HepG2 (cell line): ENCODE results near the gene ITGB1. TPM values are rescaled to one million over a fixed set of nuclear protein-coding genes. Genes with fewer than 3 reads are reported as not detected.

ENCODE experiments used
- ATAC-seq: fragments of 200-7000 bp; cut with Tn5 transposase; 3 replicates; pipeline ENCODE4 v1.9.1; 2020; ENCODE audit warnings: mild to moderate bottlenecking, moderate library complexity
- BruUV-seq: library from RNA; stranded (reverse); fragments of 400-500 nt; replicated peaks from 2 replicates; lab custom pipeline; 2021; lab: Mats Ljungman, UMichigan
- CTCF ChIA-PET: fragments of 300-600 bp; formaldehyde crosslinking; extraction: SDS; loops from one replicate; lab custom pipeline; 2021; ENCODE audit warnings: low total read pairs, inconsistent platforms, low intra/inter-chr PET ratio; lab: Yijun Ruan, JAX
- POLR2A ChIA-PET: fragments of 350-600 bp; sonication (Branson Sonifier 250); formaldehyde crosslinking; loops from one replicate; lab custom pipeline; 2020; ENCODE audit warnings: antibody characterized with exemption, inconsistent platforms; lab: Yijun Ruan, JAX
- DNase-seq: peaks from one replicate; pipeline ENCODE4 v3.0.0-alpha.2; 2015; ENCODE audit warnings: low spot score
- FAIRE-seq: peaks from 3 replicates; lab custom pipeline; 2011; peaks lifted over from hg19 to GRCh38; lab: Jason Lieb, UNC
- H2AFZ ChIP-seq: one replicate; pipeline ENCODE4 v1.6.1; 2011; ENCODE audit warnings: low read length, inconsistent platforms
- H3K27ac ChIP-seq: fragments of 300-600 bp; 3 replicates; pipeline ENCODE4 v1.8.0; 2011; ENCODE audit warnings: mixed run types, mild to moderate bottlenecking, mixed read lengths, low read length, inconsistent platforms; ENCODE audit not compliant: insufficient read depth; ENCODE audit errors: extremely low read length
- H3K27me3 ChIP-seq, 2 experiments: fragments of 200-600 bp in 1 of 2; 2 replicates in 1 of 2; 3 replicates in 1 of 2; pipeline versions ENCODE4 v1.6.0 to v1.8.0; 2011; ENCODE audit warnings: low read length in 2 of 2, mild to moderate bottlenecking in 2 of 2, moderate library complexity in 2 of 2, inconsistent platforms in 1 of 2; ENCODE audit not compliant: insufficient read depth in 2 of 2, control insufficient read depth in 1 of 2
- H3K36me3 ChIP-seq, 2 experiments: fragments of 200-600 bp in 1 of 2; replicated peaks in 1 of 2; 2 replicates in 1 of 2; 3 replicates in 1 of 2; pipeline versions ENCODE4 v1.5.1 to v1.8.0; 2011; ENCODE audit warnings: low read length in 2 of 2, inconsistent platforms in 1 of 2; ENCODE audit not compliant: insufficient read depth in 2 of 2, control insufficient read depth in 1 of 2
- H3K4me1 ChIP-seq: 2 replicates; pipeline ENCODE4 v1.5.1; 2012; ENCODE audit warnings: low read length, inconsistent platforms; ENCODE audit not compliant: insufficient read depth
- H3K4me2 ChIP-seq: 2 replicates; pipeline ENCODE4 v1.6.0; 2011; ENCODE audit warnings: low read depth, low read length, inconsistent platforms
- H3K4me3 ChIP-seq, 3 experiments: fragments of 200-600 bp in 1 of 3; sonication (generic), shearing (Covaris generic) in 1 of 3; replicated peaks in 1 of 3; 2 replicates each; pipeline ENCODE4 v1.5.1; 2011 to 2016; ENCODE audit warnings: low read length in 3 of 3, inconsistent platforms in 2 of 3, low read depth in 2 of 3, mild to moderate bottlenecking in 2 of 3, control low read depth in 1 of 3, mixed read lengths in 1 of 3; ENCODE audit not compliant: insufficient read depth in 1 of 3
- H3K79me2 ChIP-seq: one replicate; pipeline ENCODE4 v1.6.1; 2011; ENCODE audit warnings: low read length, inconsistent platforms; ENCODE audit not compliant: insufficient read depth
- H3K9ac ChIP-seq: 2 replicates; pipeline ENCODE4 v1.6.0; 2011; ENCODE audit warnings: mild to moderate bottlenecking, low read depth, low read length, inconsistent platforms; ENCODE audit not compliant: insufficient read depth
- H3K9me3 ChIP-seq: 2 replicates; pipeline ENCODE4 v1.5.1; 2012; ENCODE audit warnings: mild to moderate bottlenecking, low read length
- H4K20me1 ChIP-seq: 2 replicates; pipeline ENCODE4 v1.6.0; 2011; ENCODE audit warnings: inconsistent platforms, mild to moderate bottlenecking, low read length, moderate library complexity; ENCODE audit not compliant: insufficient read depth
- ARID2 ChIP-seq: sonication (generic); formaldehyde crosslinking; IDR thresholded peaks from 2 replicates; pipeline ENCODE4 v1.8.1; 2022; ENCODE audit warnings: mild to moderate bottlenecking, missing genetic modification reagents, borderline replicate concordance
- CEBPB ChIP-seq: IDR thresholded peaks from 2 replicates; pipeline ENCODE4 v1.6.1; 2011; ENCODE audit warnings: low read depth, low read length, improper control_type of control experiment, borderline replicate concordance
- CEBPG ChIP-seq: IDR thresholded peaks from 2 replicates; pipeline ENCODE4 v1.6.1; 2016
- DR1 ChIP-seq: sonication (generic); formaldehyde crosslinking; IDR thresholded peaks from 2 replicates; pipeline ENCODE4 v1.8.0; 2021; ENCODE audit warnings: mild to moderate bottlenecking, missing genetic modification reagents, inconsistent platforms
- GATAD2A ChIP-seq: IDR thresholded peaks from 2 replicates; pipeline ENCODE4 v1.6.1; 2016
- MAFF ChIP-seq: IDR thresholded peaks from 2 replicates; pipeline ENCODE4 v1.6.1; 2011; ENCODE audit warnings: low read depth, low read length, improper control_type of control experiment
- MAFK ChIP-seq, 2 experiments: IDR thresholded peaks in 1 of 2; conservative IDR thresholded peaks in 1 of 2; 2 replicates each; pipeline ENCODE4 v1.6.1; 2011; ENCODE audit warnings: improper control_type of control experiment in 2 of 2, low read length in 2 of 2
- NR1H2 ChIP-seq: sonication (generic); formaldehyde crosslinking; IDR thresholded peaks from 2 replicates; pipeline ENCODE4 v1.8.1; 2022; ENCODE audit warnings: low read depth, missing genetic modification reagents, borderline replicate concordance
- SOX5 ChIP-seq: IDR thresholded peaks from 2 replicates; pipeline ENCODE4 v1.6.1; 2016; ENCODE audit warnings: borderline replicate concordance
- ZNF264 ChIP-seq: sonication (generic); formaldehyde crosslinking; IDR thresholded peaks from 2 replicates; pipeline ENCODE4 v1.4.0; 2020; ENCODE audit warnings: missing genetic modification reagents
- ZNF432 ChIP-seq: sonication (generic); formaldehyde crosslinking; IDR thresholded peaks from 2 replicates; pipeline ENCODE4 v1.5.0; 2020; ENCODE audit warnings: missing genetic modification reagents, mild to moderate bottlenecking, borderline replicate concordance
- ZNF510 ChIP-seq: sonication (generic); formaldehyde crosslinking; IDR thresholded peaks from 2 replicates; pipeline ENCODE4 v1.4.0; 2020; ENCODE audit warnings: low read depth, mild to moderate bottlenecking, missing genetic modification reagents
- WGBS: methylation state at CpG from one replicate; pipeline ENCODE4 v1.1.6; 2017; ENCODE audit warnings: low lambda C conversion rate; 5-methylcytosine and 5-hydroxymethylcytosine counted together
- in situ Hi-C: cut with HindIII; loops from 2 replicates; pipeline ENCODE4 v1.10.0; 2017; ENCODE audit warnings: low pct_unique_long_range_greater_than_20kb; ENCODE audit not compliant: extremely low pct_ligation_motif_present
- intact Hi-C: fragments of 100-400 bp; cut with micrococcal nuclease; formaldehyde crosslinking; loops from one replicate; pipeline ENCODE4 v1.10.0; 2022; ENCODE audit not compliant: unreplicated experiment
- polyA plus RNA-seq, 8 experiments: library from polyadenylated mRNA; depleted of rRNA in 3 of 8; stranded (reverse) in 7 of 8; unstranded in 1 of 8; fragments of >200 nt; fragmentation: Illumina TruSeq in 4 of 8; extraction: Trizol in 4 of 8; gene quantifications; 2 replicates each; pipeline versions ENCODE4 v1.2.1 to v1.2.3, GENCODE V29; 2011 to 2016; ENCODE audit warnings: low read depth in 4 of 8, missing spikeins in 1 of 8, mixed read lengths in 1 of 8; ENCODE audit not compliant: insufficient read depth in 1 of 8
- total RNA-seq, 5 experiments: library from RNA; depleted of rRNA; stranded (reverse); fragments of >200 nt; fragmentation: Illumina TruSeq; extraction: Trizol; gene quantifications; 2 replicates each; pipeline ENCODE4 v1.2.3, GENCODE V29; 2016; ENCODE audit warnings: low read depth in 1 of 5
- TF ChIP-seq, protein P1 (sequence below): sonication (generic); formaldehyde crosslinking; conservative IDR thresholded peaks from 2 replicates; pipeline ENCODE4 v1.4.0; 2020; ENCODE audit warnings: mild to moderate bottlenecking, missing genetic modification reagents, moderate library complexity
- TF ChIP-seq, protein P2 (sequence below): sonication (generic); formaldehyde crosslinking; conservative IDR thresholded peaks from 2 replicates; pipeline ENCODE4 v1.4.0; 2020; ENCODE audit warnings: missing genetic modification reagents

ITGB1 gene
- total and polyA plus RNA-seq, 2 of the 13 experiments (the other 11 are each of a cell fraction or from before 2014, with no cell fraction given), result 190 to 204 TPM

GRCh38 chr10:32988604-32989003, 30.6 kb upstream of the ITGB1 start:
- Histone ChIP-seq H3K36me3 (no peaks in the 10 kb centered on the region), H3K4me3 (no peak overlapping the region), H3K9me3 (no peaks in the 10 kb centered on the region), H3K79me2 (no peaks in the 10 kb centered on the region), H3K4me1 (peaks cover 37% of the 10 kb centered on the region), H3K9ac (no peak overlapping the region), H3K27me3 (no peaks in the 10 kb centered on the region), H4K20me1 (no peaks in the 10 kb centered on the region), H2AFZ (no peak overlapping the region), H3K27ac (no peak overlapping the region), H3K4me2 (no peak overlapping the region)
- FAIRE-seq (no peak), DNase-seq (no peak), ATAC-seq (no peak)
- in situ Hi-C loops (no loop called here), intact Hi-C loops (no loop called here)
- 51% methylated on average over 3 of the region's 3 CpGs for WGBS
- POLR2A ChIA-PET, result interaction anchor here (0.6 to 1.6 kb wide), 2 partner anchors 8 to 505 kb away, joined by 3 read pairs; no protein-coding TSS in a partner anchor
- TF ChIP-seq ARID2 (no peak), ZNF264 (no peak), CEBPG (CRISPR knock-in tag) (peak; percentile 52), GATAD2A (CRISPR knock-in tag) (0 out of 2 replicates have a peak, but pooled peaks have one; percentile 12), NR1H2 (CRISPR knock-in tag) (no peak), ZNF432 (CRISPR knock-in tag) (no peak), ZNF510 (CRISPR knock-in tag) (no peak), DR1 (CRISPR knock-in tag) (no peak), CEBPB (peak; percentile 56; the same call in 1 of the 2 replicates)
- BruUV-seq, result no TSS peak
- CTCF ChIA-PET, result no interaction called here

GRCh38 chr10:32987172-32987571, 29.1 kb upstream of the ITGB1 start:
- no peaks in the 10 kb centered on the region for H3K9me3 ChIP-seq
- no peaks in the 10 kb centered on the region for H3K79me2 ChIP-seq
- H3K9ac ChIP-seq, result no peak overlapping the region
- 95% methylated on average over 1 of the region's 1 CpG for WGBS
- POLR2A ChIA-PET, result no interaction called here
- no peaks in the 10 kb centered on the region for H3K36me3 ChIP-seq
- ATAC-seq (no peak), FAIRE-seq (no peak), DNase-seq (no peak)
- H3K27me3 ChIP-seq, result no peaks in the 10 kb centered on the region
- H3K4me2 ChIP-seq, result no peak overlapping the region
- H3K27ac ChIP-seq, result no peak overlapping the region
- H2AFZ ChIP-seq, result no peak overlapping the region
- TF ChIP-seq SOX5 (CRISPR knock-in tag) (no peak), MAFF (peak; percentile 60), MAFK (conservative IDR thresholded peaks at IDR 0.05 in 1 of 2, IDR thresholded peaks at IDR 0.05 in 1 of 2; ENCODE audit: low read length in 2 of 2) (peak; percentile 26 to 62; a peak in 2 of 4 replicates)
- TF ChIP-seq, protein P1, sequence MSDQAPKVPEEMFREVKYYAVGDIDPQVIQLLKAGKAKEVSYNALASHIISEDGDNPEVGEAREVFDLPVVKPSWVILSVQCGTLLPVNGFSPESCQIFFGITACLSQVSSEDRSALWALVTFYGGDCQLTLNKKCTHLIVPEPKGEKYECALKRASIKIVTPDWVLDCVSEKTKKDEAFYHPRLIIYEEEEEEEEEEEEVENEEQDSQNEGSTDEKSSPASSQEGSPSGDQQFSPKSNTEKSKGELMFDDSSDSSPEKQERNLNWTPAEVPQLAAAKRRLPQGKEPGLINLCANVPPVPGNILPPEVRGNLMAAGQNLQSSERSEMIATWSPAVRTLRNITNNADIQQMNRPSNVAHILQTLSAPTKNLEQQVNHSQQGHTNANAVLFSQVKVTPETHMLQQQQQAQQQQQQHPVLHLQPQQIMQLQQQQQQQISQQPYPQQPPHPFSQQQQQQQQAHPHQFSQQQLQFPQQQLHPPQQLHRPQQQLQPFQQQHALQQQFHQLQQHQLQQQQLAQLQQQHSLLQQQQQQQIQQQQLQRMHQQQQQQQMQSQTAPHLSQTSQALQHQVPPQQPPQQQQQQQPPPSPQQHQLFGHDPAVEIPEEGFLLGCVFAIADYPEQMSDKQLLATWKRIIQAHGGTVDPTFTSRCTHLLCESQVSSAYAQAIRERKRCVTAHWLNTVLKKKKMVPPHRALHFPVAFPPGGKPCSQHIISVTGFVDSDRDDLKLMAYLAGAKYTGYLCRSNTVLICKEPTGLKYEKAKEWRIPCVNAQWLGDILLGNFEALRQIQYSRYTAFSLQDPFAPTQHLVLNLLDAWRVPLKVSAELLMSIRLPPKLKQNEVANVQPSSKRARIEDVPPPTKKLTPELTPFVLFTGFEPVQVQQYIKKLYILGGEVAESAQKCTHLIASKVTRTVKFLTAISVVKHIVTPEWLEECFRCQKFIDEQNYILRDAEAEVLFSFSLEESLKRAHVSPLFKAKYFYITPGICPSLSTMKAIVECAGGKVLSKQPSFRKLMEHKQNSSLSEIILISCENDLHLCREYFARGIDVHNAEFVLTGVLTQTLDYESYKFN, result no peak
- TF ChIP-seq, protein P2, sequence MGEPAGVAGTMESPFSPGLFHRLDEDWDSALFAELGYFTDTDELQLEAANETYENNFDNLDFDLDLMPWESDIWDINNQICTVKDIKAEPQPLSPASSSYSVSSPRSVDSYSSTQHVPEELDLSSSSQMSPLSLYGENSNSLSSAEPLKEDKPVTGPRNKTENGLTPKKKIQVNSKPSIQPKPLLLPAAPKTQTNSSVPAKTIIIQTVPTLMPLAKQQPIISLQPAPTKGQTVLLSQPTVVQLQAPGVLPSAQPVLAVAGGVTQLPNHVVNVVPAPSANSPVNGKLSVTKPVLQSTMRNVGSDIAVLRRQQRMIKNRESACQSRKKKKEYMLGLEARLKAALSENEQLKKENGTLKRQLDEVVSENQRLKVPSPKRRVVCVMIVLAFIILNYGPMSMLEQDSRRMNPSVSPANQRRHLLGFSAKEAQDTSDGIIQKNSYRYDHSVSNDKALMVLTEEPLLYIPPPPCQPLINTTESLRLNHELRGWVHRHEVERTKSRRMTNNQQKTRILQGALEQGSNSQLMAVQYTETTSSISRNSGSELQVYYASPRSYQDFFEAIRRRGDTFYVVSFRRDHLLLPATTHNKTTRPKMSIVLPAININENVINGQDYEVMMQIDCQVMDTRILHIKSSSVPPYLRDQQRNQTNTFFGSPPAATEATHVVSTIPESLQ (CRISPR knock-in tag), result no peak
- intact Hi-C loops (no loop called here), in situ Hi-C loops (no loop called here)
- no peaks in the 10 kb centered on the region for H4K20me1 ChIP-seq
- peaks cover 52% of the 10 kb centered on the region for H3K4me1 ChIP-seq
- no TSS peak for BruUV-seq
- H3K4me3 ChIP-seq, result no peak overlapping the region
- CTCF ChIA-PET, result no interaction called here
